Measurements from ENCODE around the gene RGL2.
"Not testable (repeated sequence)": the region's sequence is repeated elsewhere in the genome, so short reads cannot be mapped to it uniquely, and the experiment has no call there.

The RGL2 gene

DNA sequence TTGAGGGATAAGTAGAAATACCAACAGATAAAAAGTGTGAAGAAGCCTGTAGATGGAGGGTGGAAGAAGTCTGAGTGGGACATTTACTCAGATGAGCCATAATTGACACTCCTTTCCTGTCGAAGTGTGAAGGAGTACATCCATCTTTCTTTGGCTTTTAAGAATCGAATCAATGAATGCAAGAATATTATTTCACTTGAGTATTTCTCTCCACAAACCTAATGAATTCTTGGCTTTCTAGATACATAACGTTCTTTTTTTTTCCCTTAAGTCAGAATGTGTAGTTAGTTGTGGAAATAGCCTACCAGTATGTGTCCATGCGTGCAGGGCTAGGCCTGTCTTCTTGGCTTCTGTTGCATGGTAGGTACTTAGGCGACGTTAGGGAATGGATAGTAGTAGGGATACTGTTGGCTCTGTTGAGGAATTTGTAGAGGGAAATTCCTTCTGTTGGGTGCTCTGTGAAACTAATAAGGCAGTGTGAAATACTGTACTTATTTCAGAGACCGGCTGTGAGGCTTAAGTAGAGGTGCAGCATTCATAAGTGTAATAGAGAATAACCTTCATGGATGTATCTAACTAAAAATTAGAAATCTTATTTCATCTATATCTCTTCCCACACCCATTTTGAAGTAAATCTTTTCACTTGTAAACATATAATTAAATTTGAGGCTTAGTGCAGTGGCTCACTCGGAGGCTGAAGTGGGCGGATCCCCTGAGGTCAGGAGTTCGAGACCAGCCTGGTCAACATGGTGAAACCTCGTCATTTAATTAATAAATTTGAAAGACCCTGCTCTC is 25.4 kb downstream of the RGL2 start:
- no peak for DNase-seq

DNA sequence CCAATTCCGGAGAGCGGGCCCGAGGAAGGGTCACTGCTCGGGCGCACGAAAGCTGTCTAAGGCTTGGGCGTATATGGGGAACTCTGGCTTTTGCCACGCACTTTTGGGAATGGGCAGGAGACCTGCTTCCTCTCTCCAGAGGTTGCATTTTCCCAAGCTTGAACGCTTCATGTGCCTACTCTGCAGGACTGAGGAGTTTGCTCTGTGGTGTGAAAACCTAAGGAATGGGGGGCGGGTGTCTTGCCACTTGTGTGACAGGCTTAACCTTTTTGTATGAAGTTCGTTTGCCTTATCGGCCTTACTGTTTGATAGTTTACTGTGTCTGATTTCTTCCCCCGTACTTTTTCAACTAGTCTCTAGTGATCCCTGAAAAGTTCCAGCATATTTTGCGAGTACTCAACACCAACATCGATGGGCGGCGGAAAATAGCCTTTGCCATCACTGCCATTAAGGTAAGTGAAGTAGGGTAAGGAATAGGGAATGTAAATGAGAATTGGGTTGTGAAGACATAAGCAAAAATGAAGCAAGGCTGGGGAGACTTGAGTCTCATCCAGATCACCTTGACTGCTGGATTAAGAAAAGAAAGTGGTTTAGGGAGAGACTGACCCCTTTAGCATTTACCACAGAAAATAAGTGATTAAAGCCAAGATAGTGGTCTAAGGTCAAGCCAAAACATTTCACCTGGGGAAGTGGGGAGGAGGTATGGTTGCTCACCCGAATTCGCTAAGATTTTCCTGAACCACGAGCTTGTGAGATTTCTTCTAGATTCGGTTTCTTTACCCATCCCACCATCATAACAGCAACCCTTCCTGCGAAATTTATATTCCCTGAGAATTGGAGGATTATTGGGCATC is 26.2 kb downstream of the RGL2 start:
- no peak for DNase-seq

DNA sequence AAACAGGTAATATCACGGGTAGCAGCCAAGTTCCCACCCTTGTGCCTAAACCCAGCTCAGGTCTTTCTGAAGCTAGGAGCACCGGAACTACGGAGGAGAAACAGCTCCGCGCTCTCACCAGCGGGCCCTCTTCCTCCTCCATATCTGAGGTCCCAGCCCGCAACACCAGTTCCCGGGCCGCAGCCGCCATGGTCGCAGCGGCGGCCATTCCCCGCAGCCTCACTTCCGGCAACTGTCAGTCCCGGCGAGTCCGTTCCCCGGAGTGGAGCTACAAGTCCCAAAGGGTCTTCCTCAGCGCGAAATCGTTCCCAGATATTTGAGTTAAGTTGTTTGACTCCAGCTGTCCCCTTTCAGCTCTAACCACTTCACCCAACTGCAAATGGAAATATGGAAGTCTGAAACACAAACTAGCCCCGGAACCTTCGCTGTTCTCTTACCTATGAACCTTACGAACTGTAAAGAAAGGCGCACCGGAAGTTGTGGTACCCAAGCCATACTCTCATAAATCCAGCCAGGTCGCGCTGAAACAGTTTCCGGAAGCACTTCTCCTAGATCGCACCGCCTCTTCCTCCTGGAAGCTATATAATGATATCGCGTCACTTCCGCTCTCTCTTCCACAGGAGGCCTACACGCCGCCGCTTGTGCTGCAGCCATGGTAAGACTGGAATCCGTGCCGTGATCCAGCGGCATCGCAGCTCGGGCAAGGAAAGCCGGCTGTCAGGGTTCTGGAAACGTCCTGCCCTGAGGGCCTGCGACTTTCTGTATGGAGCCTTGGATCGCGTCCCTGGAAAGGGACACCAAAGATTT is 27.1 kb downstream of the RGL2 start, which contains the start of the genes RPS18 and VPS52:
TSS of gene RPS18 (plus strand) at position 608 of the 807 bp plus-strand sequence. CDS start at position 653, 45 bp downstream.
TSS of gene VPS52 (minus strand) at position 409 of the 807 bp plus-strand sequence. CDS start at position 208, 201 bp downstream.
- DNase-seq = peak; percentile 99

DNA sequence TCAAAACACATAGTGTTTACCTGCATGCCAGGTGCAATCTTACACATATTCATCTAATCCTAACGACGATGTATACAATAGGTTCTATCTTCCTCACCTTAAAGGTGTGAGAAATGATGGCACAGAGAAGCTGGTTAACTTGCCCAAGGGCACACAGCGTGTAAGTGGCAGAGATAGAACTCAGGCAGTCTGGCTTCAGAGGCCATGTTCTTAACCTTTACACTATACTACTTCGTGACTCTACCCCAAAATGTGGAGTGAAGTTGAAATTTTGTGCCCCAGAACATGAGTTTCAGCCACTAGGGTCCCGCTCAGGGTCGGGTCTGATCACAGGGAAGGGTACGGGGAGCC is 27.6 kb downstream of the RGL2 start:
- peak; percentile 83 for DNase-seq

DNA sequence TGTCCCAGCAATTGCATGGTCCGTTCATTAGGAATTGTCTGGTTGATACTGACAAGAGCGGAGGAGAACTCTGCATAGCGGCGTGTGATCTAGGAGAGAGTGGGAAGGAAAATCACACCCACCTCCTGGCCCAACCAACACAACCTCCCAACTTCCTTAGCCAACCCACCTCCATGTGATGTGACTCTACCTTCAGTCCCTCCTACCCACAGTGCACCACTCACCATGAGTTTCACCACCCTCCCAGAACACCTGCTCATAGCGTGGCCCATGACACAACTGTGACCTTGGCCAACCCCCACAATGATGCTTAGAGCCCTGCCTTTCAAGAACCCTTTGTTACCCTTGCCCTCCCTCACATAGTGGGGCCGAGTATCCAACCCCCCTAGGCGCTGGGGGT is 34.7 kb downstream of the RGL2 start:
- no peak for DNase-seq

DNA sequence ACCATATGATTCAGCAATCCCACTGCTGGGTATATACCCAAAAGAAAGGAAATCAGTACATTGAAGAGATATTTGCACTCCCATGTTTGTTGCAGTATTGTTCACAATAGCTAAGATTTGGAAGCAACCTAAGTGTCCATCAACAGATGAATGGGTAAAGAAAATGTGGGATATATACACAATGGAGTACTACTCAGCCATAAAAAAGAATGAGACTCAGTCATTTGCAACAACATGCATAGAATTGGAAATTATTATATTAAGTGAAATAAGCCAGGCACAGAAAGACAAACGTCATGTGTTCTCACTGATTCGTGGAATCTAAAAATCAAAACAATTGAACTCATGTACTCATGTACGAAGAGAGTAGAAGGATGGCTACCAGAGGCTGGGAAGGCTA is 36.3 kb downstream of the RGL2 start:
- DNase-seq = not testable (repeated sequence)

DNA sequence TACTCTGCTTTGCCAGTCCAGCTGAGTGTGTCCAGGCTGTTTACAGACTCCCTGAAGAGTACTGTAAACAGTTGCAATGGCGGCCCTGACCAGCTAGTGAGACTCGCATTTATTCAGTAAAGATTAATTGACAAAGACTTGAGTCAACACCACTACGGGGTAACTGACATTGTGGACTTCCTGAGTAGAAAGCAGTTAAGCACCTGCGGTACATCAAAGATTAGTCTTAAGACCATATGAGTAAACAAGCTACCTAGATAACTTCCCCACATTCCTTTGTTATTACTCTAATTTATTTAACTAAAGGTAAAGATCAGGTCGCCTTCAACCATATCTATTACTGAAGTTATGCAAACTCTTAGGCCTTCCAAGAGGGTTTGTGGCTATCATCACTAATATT is 39.7 kb downstream of the RGL2 start:
- no peak for DNase-seq

DNA sequence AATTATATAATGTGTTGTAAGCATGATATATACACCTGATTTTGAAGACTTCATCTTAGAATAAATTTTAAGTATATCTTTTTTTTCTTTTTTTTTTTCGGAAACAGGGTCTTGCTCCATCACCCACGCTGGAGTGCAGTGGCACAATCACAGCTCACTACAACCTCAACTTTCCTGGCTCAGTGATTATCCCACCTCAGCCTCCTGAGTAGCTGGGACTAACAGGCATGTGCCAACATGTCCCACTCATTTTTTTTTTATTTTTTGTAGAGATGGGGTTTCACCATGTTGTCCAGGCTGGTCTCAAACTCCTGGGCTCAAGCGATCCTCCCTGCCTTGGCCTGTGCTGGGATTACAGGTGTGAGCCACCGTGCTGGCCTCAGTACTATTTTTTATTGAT is 44.2 kb downstream of the RGL2 start:
- no peak for DNase-seq

DNA sequence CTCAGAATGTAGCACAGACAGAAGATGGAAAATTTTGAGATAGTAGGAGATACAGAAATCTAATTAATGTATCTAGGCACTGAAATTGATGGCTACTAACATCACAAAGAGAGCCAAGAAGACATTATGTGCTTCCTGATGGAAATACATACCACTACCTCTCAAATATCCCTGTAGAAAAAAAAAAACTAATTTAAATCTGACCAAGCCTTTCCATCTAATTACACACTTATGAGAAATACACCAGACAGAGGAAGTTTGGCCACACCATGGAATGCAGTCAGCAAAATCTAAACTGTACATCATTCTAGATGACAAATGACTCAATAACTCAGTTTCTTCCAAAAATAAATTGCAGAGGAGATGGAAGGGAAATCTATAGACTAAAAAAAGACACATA is 46.0 kb downstream of the RGL2 start:
- no peak for DNase-seq

DNA sequence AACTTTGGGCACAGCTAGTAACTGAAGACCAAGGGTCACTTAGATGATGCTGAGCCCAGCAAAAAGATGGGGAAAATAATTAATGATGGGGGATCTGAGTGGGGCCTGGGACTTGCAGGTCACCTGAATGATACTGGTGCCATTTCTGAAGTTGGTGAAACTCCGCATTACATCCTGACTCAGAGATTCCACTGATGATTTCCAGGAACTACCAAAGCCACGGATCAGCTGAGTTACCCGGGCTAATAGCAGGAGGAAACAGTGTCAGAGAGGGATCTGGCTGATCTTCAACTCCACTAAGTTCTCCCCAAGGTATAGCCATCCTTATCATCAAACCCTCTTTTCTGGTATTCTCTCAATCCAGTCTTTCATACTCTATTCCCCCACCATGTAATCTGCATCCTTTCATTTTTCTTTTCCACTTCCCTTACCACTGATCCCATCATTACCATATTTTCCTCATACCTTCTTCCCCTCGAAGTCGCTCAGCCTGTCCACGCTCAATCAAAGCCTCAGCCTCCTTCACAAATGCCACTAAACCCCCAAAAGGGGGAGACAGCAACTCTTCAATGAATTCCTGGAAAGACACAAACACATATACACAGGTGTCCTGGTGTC is 47.2 kb downstream of the RGL2 start:
- DNase-seq = peak; percentile 33

DNA sequence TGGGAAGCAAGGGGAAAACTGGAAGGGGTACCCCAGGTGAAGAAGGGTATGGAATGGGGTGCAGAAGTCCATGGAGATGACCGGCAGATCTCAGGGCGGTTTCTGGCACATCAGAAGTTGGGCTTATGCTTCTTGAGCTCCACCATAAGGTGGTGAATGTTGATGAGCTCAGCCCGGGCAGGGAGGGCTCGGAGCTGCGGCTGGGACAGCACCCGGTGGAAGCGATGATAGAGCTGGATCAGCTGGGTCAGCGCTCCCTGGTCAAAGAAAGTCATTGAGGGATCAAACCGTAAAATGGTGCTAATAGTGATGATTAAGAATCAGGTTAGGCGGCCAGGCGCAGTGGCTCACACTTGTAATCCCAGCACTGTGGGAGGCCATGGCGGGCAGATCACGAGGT is 48.0 kb downstream of the RGL2 start:
- no peak for DNase-seq

DNA sequence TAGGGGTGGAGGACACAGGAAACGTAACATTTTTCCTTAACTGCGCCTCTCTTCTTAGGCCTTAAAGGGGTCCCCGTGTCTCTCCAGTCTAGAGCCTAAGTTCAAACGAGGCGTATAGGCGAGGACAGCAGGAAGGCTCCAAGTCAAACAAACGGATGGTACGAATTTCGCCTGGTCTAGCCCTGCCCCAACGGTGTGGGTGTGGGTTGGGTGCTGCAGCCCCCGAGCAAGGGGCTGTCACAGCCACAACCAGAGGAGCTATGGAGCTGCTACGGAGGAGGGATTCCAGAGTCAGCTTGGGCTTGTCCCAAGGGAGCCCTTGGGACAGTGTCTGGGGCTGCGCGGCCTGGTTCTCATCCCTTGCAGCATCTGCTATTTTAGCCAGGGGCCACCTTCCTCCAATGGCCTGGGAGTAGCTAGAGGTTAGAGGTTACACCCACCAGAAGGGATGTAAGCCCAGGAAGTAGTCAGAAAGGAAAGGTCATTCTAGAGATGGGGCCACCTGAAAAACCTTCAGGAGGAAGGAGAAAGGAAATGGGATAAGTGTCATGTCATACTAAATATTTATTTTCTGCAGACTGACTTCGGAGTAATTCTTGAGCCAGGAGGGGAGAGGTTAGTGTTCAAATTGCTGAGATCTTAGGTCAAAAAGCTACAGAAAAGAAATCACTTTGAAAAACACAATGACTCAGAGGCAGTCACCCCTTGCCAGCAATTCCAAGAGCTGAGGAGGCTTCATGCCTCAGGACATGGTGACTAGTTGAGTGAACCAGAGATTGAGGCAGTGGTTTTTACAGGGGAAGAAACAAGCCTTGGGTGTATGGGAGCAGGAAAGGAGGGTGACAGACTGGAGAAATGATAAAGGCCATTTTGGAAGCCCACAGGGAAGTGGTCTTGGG is 48.8 kb downstream of the RGL2 start:
- DNase-seq = no peak

DNA sequence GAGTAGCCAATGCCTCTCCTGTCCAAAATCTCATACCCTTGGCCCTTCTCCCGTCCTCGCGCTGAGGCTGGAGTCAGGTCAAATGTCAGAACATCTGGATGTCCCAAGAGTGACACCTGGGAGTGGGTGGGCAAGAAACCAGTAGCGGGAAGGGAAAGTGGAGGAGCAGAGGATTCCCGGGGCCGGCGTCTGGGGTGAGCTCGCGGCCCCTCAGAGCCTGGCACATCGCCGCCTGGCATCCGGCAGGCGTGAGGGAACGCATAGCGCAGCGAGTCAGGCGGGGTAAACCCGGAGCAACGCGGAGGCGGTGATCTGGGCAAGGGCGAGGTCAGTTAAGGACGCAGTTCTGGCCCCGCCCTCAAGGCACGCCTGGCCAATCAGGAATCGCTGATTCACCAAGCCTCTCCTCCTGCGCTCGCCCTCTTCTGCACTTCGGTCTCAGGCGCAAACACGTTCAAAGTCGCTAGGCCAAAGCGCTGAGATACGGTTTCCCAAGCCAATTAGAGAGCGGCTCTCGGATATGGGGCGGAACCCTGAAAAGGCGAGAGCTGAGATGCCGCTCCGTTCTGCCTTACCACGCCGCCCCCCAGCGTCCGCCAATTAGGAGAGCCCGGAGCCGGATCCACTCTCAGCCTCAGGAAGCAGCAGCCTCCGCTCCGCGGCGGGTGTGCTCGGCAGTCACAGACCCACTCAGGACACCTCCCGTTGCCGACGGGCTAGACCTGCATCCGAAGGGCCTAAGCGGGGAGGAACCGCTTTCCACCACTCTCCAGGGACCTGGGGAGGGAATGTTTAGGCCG is 49.6 kb downstream of the RGL2 start:
- peak; percentile 100 for DNase-seq

DNA sequence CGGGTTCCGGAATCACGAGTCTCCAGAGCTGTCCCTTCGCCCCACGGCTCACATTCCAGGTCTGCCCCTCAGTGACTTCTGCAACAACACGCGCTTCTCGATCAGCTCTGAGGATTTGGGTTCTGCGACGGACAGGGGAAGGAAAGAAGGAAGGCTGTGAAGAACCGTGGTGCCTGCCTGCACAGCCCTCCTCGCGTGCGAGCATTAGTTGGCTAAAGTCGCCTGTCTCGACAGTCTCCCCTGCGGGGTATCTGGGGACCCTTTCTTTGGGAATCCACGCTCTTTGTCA is 50.2 kb downstream of the RGL2 start:
- no peak for DNase-seq

DNA sequence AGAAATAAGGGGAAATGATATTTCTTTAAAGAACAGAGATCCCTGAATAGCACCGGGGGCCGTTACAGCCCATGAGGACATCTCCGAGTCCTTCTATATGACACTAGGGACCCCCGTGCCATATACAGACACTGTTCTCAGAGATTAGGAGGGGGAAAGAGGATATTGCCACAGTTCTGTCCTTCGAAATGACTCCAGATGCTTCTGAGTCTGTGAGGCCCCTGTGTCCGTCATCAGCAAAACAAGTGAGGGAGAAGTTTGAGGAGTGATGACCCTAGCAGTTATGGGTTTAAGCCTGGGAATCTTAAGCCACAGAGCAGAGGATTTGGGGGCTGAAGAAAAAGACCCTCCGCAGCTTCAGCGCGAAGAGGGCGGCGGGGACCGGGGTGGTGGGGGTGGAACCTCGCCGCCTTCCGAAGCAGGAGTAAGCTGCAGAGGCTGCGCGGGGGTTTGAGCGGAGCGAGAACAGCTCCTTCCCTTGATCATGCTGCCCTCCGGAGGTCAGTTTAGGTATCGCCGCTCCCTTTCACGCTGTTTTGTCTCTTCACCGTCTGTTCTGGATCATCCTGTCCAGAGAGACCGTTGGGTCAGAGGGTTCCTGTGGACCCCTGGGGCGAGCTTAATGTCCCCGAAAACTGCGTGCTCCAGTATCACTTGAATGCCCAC is 50.6 kb downstream of the RGL2 start:
- DNase-seq = peak; percentile 94

DNA sequence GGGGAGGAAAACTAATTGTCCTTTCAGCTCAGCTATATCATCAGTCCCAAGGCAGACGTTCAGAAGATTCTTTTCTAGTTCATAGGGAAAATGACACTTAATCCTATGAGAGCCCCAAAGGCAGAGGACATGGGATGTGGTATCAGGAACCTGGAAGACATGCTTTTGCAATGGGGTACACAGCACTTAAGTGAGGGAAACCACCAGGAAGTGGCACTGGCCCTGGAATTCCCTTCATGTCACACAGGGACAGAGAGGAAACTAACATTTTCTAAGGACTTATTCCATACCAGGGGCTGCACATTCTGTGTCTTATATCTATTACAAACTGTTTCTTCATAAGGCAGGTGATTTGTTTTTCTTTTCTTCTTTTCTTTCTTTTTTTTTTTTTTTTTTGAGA is 55.3 kb downstream of the RGL2 start:
- DNase-seq = no peak

DNA sequence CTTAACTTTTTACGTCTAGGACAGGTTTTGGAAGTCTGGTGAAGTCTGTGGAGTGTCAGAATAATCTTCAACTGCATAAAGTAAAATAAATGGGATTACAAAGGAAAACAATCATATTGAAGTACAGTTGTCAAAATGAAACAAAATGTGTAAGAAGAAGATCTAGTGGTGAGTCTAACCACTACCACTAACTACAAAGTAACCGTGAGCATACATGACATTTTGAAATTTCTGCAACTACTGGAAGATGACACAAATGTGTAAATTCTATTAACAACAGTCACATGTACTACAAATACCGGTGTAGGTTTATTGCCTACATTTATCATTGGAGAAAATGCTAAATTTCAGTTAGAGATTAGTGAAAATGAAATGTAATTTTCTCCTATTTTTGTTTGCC is 56.8 kb downstream of the RGL2 start:
- DNase-seq = no peak

Data from OCI-M1 (cell line).